ENCODE results near the gene NHLH1.

Gene NHLH1

DNA sequence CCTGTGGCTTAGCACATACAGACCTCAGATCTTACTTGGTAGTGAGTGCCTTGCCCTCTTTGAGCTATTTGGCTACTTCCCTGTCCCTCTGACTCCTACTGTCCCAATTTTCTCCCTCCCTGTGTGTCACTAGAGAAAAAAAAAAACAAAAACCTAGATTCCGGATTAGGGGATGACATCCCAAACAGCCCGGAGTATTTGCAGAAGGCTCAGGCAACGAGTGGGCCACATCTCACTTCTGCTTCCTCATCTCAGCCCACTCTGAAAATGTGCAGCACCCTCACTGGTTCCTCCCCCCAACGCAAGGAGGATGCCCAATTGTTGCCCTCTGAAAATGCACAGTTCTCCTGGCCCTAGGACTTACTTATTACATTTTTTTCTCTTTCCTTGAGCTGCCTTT lies 4.9 kb downstream of the NHLH1 start (continued):
- TF ChIP-seq, protein P1, sequence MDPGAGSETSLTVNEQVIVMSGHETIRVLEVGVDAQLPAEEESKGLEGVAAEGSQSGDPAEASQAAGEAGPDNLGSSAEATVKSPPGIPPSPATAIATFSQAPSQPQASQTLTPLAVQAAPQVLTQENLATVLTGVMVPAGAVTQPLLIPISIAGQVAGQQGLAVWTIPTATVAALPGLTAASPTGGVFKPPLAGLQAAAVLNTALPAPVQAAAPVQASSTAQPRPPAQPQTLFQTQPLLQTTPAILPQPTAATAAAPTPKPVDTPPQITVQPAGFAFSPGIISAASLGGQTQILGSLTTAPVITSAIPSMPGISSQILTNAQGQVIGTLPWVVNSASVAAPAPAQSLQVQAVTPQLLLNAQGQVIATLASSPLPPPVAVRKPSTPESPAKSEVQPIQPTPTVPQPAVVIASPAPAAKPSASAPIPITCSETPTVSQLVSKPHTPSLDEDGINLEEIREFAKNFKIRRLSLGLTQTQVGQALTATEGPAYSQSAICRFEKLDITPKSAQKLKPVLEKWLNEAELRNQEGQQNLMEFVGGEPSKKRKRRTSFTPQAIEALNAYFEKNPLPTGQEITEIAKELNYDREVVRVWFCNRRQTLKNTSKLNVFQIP (CRISPR knock-in tag; IDR thresholded peaks at IDR 0.05; ENCODE audit: borderline replicate concordance, low read depth): no peak
- no peak for TF ChIP-seq ZNF565 (CRISPR knock-in tag; conservative IDR thresholded peaks at IDR 0.05; ENCODE audit: low read depth)
- no peak for TF ChIP-seq ARNTL (CRISPR knock-in tag; IDR thresholded peaks at IDR 0.05; ENCODE audit: borderline replicate concordance, low read depth)
- no peak for TF ChIP-seq SNAI2 (CRISPR knock-in tag; IDR thresholded peaks at IDR 0.05)
- TF ChIP-seq BACH2 (CRISPR knock-in tag; IDR thresholded peaks at IDR 0.05; ENCODE audit: borderline replicate concordance): no peak
- TF ChIP-seq RARB (CRISPR knock-in tag; IDR thresholded peaks at IDR 0.05): no peak
- no peak for TF ChIP-seq GLIS3 (CRISPR knock-in tag; IDR thresholded peaks at IDR 0.05)
- no peak for TF ChIP-seq PPARA (CRISPR knock-in tag; IDR thresholded peaks at IDR 0.05; ENCODE audit: borderline replicate concordance)
- TF ChIP-seq, protein P2, sequence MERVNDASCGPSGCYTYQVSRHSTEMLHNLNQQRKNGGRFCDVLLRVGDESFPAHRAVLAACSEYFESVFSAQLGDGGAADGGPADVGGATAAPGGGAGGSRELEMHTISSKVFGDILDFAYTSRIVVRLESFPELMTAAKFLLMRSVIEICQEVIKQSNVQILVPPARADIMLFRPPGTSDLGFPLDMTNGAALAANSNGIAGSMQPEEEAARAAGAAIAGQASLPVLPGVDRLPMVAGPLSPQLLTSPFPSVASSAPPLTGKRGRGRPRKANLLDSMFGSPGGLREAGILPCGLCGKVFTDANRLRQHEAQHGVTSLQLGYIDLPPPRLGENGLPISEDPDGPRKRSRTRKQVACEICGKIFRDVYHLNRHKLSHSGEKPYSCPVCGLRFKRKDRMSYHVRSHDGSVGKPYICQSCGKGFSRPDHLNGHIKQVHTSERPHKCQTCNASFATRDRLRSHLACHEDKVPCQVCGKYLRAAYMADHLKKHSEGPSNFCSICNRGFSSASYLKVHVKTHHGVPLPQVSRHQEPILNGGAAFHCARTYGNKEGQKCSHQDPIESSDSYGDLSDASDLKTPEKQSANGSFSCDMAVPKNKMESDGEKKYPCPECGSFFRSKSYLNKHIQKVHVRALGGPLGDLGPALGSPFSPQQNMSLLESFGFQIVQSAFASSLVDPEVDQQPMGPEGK (CRISPR knock-in tag; IDR thresholded peaks at IDR 0.05; ENCODE audit: borderline replicate concordance): no peak

- ATAC-seq: no peak
- TF ChIP-seq ZC3H10 (CRISPR knock-in tag; IDR thresholded peaks at IDR 0.05): no peak
- no peak for TF ChIP-seq SNAI2 (CRISPR knock-in tag; IDR thresholded peaks at IDR 0.05)
- no peak for TF ChIP-seq PPARA (CRISPR knock-in tag; IDR thresholded peaks at IDR 0.05; ENCODE audit: borderline replicate concordance)
- TF ChIP-seq CSDC2 (CRISPR knock-in tag; IDR thresholded peaks at IDR 0.05): no peak
- TF ChIP-seq ZFP3 (CRISPR knock-in tag; IDR thresholded peaks at IDR 0.05): no peak
Measured at GRCh38 chr1:160373696-160374095, 6.8 kb downstream of the NHLH1 start.

GRCh38 chr1:160374306-160375110 lies 7.6 kb downstream of the NHLH1 start:
- ATAC-seq: no peak
- TF ChIP-seq OSR1 (CRISPR knock-in tag; IDR thresholded peaks at IDR 0.05) (no peak), PPARA (CRISPR knock-in tag; IDR thresholded peaks at IDR 0.05; ENCODE audit: borderline replicate concordance) (no peak), CSDC2 (CRISPR knock-in tag; IDR thresholded peaks at IDR 0.05) (no peak), ZNF70 (CRISPR knock-in tag; IDR thresholded peaks at IDR 0.05) (no peak), TOX (CRISPR knock-in tag; IDR thresholded peaks at IDR 0.05; ENCODE audit: borderline replicate concordance) (no peak), BACH2 (CRISPR knock-in tag; IDR thresholded peaks at IDR 0.05; ENCODE audit: borderline replicate concordance) (no peak), ESRRG (CRISPR knock-in tag; IDR thresholded peaks at IDR 0.05) (no peak), ISL1 (CRISPR knock-in tag; IDR thresholded peaks at IDR 0.05) (no peak), ARNTL (CRISPR knock-in tag; IDR thresholded peaks at IDR 0.05; ENCODE audit: borderline replicate concordance, low read depth) (no peak), SNAI2 (CRISPR knock-in tag; IDR thresholded peaks at IDR 0.05) (no peak), ZFP30 (CRISPR knock-in tag; IDR thresholded peaks at IDR 0.05) (no peak), TSHZ2 (CRISPR knock-in tag; IDR thresholded peaks at IDR 0.05) (no peak), ZFP3 (CRISPR knock-in tag; IDR thresholded peaks at IDR 0.05) (no peak), ZNF565 (CRISPR knock-in tag; conservative IDR thresholded peaks at IDR 0.05; ENCODE audit: low read depth) (no peak), TCF4 (CRISPR knock-in tag; IDR thresholded peaks at IDR 0.05; ENCODE audit: borderline replicate concordance) (no peak), CSRNP3 (CRISPR knock-in tag; IDR thresholded peaks at IDR 0.05) (no peak), RARB (CRISPR knock-in tag; IDR thresholded peaks at IDR 0.05) (no peak)
- TF ChIP-seq, protein P2 (CRISPR knock-in tag; IDR thresholded peaks at IDR 0.05; ENCODE audit: borderline replicate concordance): no peak
- TF ChIP-seq, protein P3, sequence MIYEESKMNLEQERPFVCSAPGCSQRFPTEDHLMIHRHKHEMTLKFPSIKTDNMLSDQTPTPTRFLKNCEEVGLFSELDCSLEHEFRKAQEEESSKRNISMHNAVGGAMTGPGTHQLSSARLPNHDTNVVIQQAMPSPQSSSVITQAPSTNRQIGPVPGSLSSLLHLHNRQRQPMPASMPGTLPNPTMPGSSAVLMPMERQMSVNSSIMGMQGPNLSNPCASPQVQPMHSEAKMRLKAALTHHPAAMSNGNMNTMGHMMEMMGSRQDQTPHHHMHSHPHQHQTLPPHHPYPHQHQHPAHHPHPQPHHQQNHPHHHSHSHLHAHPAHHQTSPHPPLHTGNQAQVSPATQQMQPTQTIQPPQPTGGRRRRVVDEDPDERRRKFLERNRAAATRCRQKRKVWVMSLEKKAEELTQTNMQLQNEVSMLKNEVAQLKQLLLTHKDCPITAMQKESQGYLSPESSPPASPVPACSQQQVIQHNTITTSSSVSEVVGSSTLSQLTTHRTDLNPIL (CRISPR knock-in tag; IDR thresholded peaks at IDR 0.05; ENCODE audit: low read depth): no peak

All from SK-N-SH treated with all-trans-retinoic acid at 6 μM for 48 hours (cell line).